ENCODE measurements around the gene TRIM9.
A peak's percentile ranks its signal among the peaks of the same experiment; 100 is the strongest.

Gene TRIM9

GRCh38 chr14:51094901-51095853, at the start of gene TRIM9:
Gene TRIM9 (minus strand): TSS chr14:51095105. CDS start chr14:51094939, 166 bp downstream.
- DNase-seq (ENCODE audit: low read depth) = peak; percentile 76

DNA sequence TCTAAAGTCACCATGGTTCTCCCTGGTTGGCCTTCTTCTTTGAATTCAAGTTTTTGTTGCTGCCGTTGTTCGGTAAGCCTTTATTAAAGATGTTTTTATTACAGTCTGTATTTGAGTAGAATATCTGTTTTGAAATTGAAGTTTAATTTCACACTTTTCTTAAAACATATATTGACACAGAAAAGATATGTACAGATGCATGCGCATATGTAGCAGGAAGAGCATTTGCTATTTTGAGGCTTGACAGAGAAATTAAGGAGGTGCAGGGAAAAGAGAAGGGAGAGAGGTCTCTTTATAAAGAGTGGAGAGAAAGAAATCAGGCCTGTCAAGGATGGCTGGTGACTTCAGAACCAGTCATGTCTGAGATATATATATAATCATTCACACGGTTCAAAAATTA, 46.0 kb upstream of the TRIM9 start:
- DNase-seq (ENCODE audit: low read depth) = no peak

DNA sequence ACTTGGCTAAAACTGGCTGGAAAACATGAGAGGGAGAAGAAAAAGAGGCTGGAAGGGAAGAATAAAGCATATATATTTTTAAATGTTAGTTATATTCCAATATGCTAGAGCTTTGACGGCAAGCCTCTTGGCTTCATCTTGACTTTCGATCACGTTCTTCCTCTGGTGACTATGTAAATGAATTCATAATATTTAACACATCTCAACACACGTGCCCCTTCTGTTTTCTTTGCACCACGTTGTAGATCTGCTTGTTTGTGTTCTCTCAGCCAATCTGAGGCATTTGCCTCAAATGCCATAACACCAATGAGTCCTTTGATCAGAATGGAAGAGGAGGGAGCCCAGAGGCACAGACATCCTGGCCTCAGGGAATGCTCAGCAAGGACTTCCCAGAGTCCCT, 45.4 kb upstream of the TRIM9 start:
- DNase-seq (ENCODE audit: low read depth) = no peak

- DNase-seq (ENCODE audit: low read depth) = no peak
These were observed 44.3 kb upstream of the TRIM9 start for GRCh38 chr14:51139121-51139681.

DNA sequence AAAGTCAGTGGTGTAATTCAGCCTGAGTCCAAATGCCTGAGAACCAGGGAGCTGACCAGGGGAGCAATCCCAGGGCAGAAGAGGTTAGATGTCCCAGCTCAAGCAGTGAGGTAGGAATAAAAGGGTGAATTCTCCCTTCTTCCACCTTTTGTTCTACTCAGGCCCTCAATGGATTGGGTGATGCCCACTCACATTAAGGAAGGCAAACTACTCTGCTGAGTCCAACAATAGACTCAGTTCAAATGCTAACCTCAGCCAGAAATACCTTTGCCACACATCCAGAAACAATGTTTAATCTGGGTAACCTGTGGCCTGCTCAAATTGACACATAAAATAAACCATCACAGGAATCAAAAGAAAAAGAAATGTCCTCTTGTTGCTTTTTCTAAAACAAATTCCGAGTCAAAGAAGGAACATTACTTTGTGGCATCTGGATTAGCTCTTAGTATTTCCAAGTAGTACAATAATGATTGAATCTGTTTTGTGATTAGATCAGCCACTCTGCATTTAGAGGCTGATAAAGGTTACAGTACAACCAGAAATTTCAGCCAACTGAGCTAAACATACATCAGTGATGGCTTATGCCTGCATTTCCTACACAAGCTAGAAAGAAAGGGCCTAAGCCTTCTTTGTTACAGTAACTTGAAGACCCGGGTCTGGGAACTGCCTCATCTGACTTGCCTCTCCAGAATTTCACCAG, 43.6 kb upstream of the TRIM9 start:
- no peak for DNase-seq (ENCODE audit: low read depth)

- DNase-seq (ENCODE audit: low read depth) = no peak
These were observed 36.6 kb upstream of the TRIM9 start for GRCh38 chr14:51131516-51131915.

DNA sequence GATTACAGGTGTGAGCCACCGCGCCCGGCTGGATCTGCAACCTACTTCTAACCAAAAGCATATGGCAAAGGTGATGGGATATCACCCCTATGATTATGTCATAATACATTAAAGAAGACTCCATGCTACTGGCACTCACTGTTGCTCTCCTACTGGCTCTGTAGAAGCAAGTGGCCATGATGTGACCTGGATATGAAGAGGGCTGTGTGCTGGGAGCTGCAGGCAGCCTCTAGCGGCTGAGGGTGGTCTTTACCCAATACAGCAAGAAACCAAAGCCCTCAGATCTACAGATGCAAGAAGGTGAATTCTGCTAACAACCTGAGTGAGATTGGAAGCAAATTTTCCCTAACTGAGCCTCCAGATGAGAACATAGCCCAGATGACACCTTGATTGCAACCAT, 34.2 kb upstream of the TRIM9 start:
- no peak for DNase-seq (ENCODE audit: low read depth)

DNA sequence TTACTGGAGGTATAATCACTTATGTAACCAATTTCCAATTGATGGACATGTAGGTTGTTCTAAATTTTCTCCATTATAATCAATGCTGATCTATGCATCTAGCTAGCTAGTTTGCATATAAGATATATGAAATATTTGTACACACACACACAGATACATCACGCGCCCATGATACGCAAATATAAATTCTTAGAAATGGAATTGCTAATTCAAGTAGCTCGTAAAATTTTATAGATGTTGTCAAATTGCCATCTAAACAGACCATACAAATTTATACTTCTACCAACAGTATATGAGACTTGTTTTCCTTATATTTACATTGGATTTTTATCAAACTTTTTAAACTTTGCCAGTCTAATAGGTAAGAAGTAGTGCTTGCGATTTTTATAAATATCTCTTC, 29.1 kb upstream of the TRIM9 start:
- no peak for DNase-seq (ENCODE audit: low read depth)

GRCh38 chr14:51121096-51121495, 26.2 kb upstream of the TRIM9 start:
- no peak for DNase-seq (ENCODE audit: low read depth)

DNA sequence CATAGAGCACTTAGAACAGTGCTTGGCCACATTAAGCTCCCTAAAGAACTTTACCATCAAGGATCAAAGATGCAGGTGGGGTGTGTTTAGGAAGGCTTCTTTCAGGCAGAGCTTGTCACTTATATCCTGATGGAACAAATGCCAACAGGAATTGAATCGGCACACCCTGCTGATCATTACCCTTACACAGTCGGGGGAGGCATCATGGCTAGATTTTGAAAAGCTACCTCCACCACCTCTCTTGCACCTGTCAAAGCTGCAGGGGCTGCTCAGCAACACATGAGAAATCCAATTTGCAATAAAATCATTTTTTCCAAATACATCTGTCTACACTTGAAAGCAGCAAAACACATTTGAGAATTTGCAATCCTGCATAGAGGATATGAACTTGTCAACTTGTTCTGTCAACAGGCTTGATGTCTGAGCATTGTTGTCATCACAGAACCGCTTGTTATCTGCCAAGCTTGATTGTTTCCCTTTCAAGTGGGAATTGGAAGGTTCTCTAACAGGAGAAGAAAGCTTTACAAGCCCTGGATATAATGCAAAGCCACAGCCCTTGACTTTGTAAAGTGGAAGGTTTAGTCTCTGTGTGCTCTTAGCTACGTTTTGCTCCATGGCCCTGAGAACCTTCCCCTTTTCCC, 24.6 kb upstream of the TRIM9 start:
- no peak for DNase-seq (ENCODE audit: low read depth)

DNA sequence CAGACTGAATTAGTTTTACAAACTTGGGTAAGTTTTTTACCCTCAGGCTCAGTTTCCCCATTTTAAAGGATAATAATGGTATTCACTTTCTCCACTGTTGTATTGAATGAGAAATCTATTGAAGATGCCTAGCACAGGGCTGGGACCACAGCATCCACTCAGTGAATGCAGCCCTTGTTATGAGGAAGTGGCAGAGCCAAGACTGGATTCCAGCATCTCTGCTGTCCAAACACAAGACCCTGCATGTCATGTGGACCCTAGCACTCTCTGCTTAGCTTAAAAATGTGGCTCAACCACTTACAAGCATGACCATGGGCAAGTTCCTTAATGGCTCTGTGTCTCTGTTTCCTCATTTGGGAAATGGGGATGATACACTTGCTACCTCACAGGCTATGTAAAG, 24.1 kb upstream of the TRIM9 start:
- no peak for DNase-seq (ENCODE audit: low read depth)

DNA sequence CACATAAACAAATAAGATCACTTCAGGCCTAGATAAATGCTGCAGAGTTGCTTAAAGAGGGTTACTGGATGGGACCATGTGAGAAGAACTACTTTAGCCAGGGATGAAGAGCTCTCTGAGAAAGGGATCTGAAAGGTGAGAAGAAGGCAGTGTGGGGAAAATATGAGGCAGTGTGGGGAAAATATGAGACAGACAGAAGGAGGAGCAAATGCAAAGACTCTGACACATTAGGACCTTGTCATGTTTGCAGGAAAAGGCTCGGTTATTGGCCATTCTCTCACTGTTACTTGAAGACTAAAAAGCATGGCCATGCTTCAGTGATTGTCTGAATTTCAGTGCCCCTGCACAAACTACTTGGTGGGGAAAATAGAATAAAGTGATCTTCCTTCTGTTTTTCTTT, 22.7 kb upstream of the TRIM9 start:
- no peak for DNase-seq (ENCODE audit: low read depth)

- no peak for DNase-seq (ENCODE audit: low read depth)
These were observed 21.8 kb upstream of the TRIM9 start for GRCh38 chr14:51116682-51117081.

DNA sequence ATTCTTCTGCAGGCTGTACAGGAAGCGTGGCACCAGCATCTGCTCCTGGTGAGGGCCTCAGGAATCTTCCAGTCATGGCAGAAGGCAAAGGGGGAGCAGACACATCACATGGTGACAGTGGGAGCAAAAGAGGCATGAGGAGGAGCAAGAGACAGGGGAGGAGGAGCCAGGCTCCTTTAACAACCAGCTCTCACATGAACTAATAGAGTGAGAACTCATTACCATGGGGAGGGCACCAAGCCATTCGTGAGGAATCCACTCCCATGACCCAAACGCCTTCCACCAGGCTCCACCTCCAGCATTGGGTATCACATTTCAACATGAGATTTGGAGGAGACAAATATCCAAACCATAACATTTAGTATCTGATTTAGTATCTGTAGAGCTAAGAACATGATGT, 14.7 kb upstream of the TRIM9 start:
- DNase-seq (ENCODE audit: low read depth) = no peak

GRCh38 chr14:51107801-51108200, 12.9 kb upstream of the TRIM9 start:
- no peak for DNase-seq (ENCODE audit: low read depth)

GRCh38 chr14:51104467-51104866, 9.6 kb upstream of the TRIM9 start:
- no peak for DNase-seq (ENCODE audit: low read depth)

DNA sequence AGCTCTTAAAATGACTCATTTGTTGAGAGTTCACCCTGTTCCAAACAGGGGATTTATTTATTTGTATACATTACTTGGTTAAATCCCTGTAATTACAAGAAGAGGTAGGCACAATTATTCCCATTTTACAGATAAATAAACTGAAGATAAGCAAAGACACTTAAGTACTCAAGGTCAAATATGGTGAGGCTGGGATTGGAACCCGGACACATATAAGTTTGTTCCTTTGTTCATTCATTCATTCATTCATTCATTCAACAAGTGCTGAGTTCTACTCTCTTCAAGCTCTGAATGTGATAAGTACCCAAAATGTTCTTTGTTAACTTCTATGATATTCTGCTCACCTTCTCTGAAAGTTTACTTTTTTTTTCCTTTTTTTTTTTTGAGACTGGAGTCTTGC, 2.4 kb upstream of the TRIM9 start:
- no peak for DNase-seq (ENCODE audit: low read depth)

GRCh38 chr14:51096870-51097269, 2.0 kb upstream of the TRIM9 start:
- no peak for DNase-seq (ENCODE audit: low read depth)

- DNase-seq (ENCODE audit: low read depth) = peak; percentile 76
These were observed 1.2 kb upstream of the TRIM9 start for GRCh38 chr14:51095854-51096823.

GRCh38 chr14:51094282-51094821, 553 bp downstream of the TRIM9 start:
- DNase-seq (ENCODE audit: low read depth) = no peak
